Right atrium auricular region (tissue), 2 donors: Measurements from ENCODE around the gene CAD. TPM values are rescaled to one million over a fixed set of nuclear protein-coding genes. Genes with fewer than 3 reads are reported as not detected.

Experiments
- DNase-seq: peaks from one replicate; pipeline ENCODE4 v3.0.0-alpha.2; 2019; ENCODE audit warnings: low spot score
- H3K27ac ChIP-seq, 2 donors: fragments of 200-600 bp; sonication (generic); 1 replicate in 1 of 2; 2 replicates in 1 of 2; pipeline ENCODE4 v1.5.1; 2016 to 2019
- H3K27me3 ChIP-seq, 2 donors: fragments of 200-600 bp; sonication (generic); one replicate each; pipeline versions ENCODE4 v1.5.1 to v1.6.0; 2017 to 2019
- H3K36me3 ChIP-seq: fragments of 200-600 bp; sonication (generic); one replicate; pipeline ENCODE4 v1.5.1; 2016
- H3K4me1 ChIP-seq, 2 donors: fragments of 200-600 bp; sonication (generic); one replicate each; pipeline versions ENCODE4 v1.5.1 to v1.6.0; 2017 to 2019
- H3K4me3 ChIP-seq, 2 donors: fragments of 200-600 bp; sonication (generic); 1 replicate in 1 of 2; 2 replicates in 1 of 2; pipeline ENCODE4 v1.5.1; 2017 to 2019; ENCODE audit warnings: mild to moderate bottlenecking in 1 of 2, moderate library complexity in 1 of 2
- H3K9me3 ChIP-seq, 2 donors: fragments of 200-600 bp; sonication (generic); one replicate each; pipeline ENCODE4 v1.5.1; 2019
- total RNA-seq, 2 donors: library from RNA; depleted of rRNA; stranded (reverse); fragments of >200 nt; gene quantifications; one replicate each; pipeline ENCODE4 v1.1.0, GENCODE V29; 2016
- TF ChIP-seq, protein P1 (sequence below), 2 donors: fragments of 200-600 bp; sonication (generic); IDR thresholded peaks; one replicate each; pipeline ENCODE4 v1.5.1; 2019; ENCODE audit warnings: antibody characterized with exemption in 2 of 2

CAD gene
- total RNA-seq, 2 donors from 2014 or later: 4.8 to 13.2 TPM

DNA sequence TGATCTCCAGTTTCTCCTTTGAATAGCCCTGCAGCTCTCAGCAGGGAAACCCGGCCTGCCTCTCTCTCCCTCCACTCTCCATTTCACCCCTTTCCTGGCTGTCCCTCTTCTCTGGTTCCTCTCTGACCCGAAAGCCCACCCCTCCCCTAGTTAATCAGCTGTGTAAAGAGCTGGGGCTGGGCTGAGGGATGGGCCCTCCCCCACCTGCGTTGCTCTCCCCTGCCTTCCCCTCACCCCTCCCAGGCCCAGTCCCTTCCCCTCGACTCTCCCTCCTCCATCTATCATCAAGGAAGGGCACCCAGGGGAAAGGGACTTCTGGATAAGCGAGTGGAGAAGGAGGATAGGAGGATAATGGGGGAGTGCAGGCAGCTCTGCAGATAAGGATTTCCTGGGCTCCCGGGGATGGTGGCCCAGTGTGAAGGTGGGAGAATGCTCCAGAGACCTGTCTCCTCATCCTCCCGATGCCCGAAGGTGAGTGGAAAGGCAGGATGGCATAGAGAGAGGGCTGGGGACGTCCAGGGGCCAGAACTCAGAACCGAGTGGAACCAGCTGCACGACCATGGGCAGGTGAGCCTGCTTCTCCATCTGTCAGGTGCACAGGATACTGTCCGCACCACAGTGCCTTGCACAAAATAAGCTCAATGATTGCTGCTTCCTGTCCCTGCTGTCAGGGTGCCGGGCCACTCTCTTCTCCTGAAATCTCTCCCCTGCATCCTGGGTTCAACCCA is 33.6 kb downstream of the CAD start:
- no peak overlapping the region for H3K4me3 ChIP-seq
- DNase-seq: no peak
- no peaks in the 10 kb centered on the region for H3K36me3 ChIP-seq
- H3K27me3 ChIP-seq: no peaks in the 10 kb centered on the region
- no peaks in the 10 kb centered on the region for H3K9me3 ChIP-seq
- TF ChIP-seq, protein P1, sequence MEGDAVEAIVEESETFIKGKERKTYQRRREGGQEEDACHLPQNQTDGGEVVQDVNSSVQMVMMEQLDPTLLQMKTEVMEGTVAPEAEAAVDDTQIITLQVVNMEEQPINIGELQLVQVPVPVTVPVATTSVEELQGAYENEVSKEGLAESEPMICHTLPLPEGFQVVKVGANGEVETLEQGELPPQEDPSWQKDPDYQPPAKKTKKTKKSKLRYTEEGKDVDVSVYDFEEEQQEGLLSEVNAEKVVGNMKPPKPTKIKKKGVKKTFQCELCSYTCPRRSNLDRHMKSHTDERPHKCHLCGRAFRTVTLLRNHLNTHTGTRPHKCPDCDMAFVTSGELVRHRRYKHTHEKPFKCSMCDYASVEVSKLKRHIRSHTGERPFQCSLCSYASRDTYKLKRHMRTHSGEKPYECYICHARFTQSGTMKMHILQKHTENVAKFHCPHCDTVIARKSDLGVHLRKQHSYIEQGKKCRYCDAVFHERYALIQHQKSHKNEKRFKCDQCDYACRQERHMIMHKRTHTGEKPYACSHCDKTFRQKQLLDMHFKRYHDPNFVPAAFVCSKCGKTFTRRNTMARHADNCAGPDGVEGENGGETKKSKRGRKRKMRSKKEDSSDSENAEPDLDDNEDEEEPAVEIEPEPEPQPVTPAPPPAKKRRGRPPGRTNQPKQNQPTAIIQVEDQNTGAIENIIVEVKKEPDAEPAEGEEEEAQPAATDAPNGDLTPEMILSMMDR (IDR thresholded peaks at IDR 0.05): no peak
- peaks cover 0 to 11% of the 10 kb centered on the region in 2 donors for H3K4me1 ChIP-seq
- H3K27ac ChIP-seq: no peak overlapping the region

DNA sequence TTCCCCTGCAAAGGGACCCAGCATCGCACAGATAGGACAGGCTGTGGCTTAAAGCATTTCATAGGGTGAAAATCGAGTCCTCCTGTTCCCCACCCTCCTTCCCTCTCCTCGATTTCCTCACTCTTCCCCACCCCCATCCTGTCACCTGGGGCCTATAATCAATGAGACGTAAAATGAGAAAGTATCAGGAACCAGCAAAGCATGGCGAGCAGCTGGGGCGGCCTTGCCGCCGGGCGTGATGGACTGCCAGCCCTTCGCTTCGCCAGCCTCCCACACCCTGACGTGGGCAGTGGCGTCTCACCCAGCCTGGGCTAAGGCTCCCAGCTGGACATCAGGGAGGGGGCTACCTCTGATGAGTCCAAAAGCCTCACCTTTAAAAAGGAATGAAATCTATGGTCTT is 34.6 kb downstream of the CAD start:
- TF ChIP-seq, protein P1 (IDR thresholded peaks at IDR 0.05): no peak
- no peaks in the 10 kb centered on the region for H3K9me3 ChIP-seq
- H3K27me3 ChIP-seq: no peaks in the 10 kb centered on the region
- H3K4me3 ChIP-seq: no peak overlapping the region
- no peak for DNase-seq
- no peaks in the 10 kb centered on the region for H3K36me3 ChIP-seq
- H3K4me1 ChIP-seq: peaks cover 0 to 8% of the 10 kb centered on the region in 2 donors
- H3K27ac ChIP-seq: no peak overlapping the region

DNA sequence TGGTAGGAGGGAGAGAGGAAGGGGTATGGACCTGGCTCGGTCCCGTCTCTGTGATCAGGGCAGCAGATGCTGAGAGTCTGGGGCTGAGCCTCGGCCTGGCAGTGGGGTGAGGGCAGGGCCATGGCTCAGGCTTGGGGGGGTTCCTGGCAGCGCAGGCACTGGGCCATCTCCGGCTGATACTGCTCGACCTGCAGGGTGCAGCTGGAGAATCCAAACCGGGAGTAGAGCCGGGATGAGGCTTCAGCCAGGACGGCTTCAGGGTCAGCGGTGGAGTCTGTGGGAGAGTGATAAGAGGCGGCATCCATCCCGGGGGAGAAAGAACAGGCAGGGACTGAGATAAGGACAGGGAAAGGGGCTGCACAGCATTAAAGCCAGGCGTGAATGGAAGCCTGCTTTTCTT is 38.0 kb downstream of the CAD start:
- no peak for DNase-seq

DNA sequence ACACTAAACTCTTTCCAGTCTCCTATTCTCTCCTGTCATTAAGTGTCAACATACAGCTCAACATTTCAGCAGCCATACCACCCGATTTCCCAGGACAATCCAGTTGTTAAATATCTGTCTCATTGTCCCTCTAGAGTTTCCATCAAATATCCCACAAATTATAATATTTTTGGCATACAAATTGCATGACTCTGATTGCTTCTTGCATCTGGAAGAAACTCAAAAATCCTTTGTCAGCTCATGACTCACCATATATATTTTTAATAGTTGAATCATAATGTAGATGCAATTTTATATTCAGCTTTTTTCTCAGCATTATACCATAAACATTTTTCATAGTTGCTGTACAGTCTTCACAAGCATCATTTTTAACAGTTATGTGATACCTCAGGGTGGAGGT is 38.5 kb downstream of the CAD start:
- no peaks in the 10 kb centered on the region for H3K36me3 ChIP-seq
- no peaks in the 10 kb centered on the region for H3K4me1 ChIP-seq
- H3K9me3 ChIP-seq: no peaks in the 10 kb centered on the region
- no peaks in the 10 kb centered on the region for H3K27me3 ChIP-seq
- DNase-seq: no peak
- no peak overlapping the region for H3K27ac ChIP-seq
- TF ChIP-seq, protein P1 (IDR thresholded peaks at IDR 0.05): no peak
- H3K4me3 ChIP-seq: no peak overlapping the region

More for the DNA sequence above, 38.0 kb downstream of the CAD start:
- Histone ChIP-seq H3K27me3 (no peaks in the 10 kb centered on the region), H3K4me3 (no peak overlapping the region), H3K27ac (no peak overlapping the region), H3K9me3 (no peaks in the 10 kb centered on the region), H3K4me1 (peaks cover 0 to 4% of the 10 kb centered on the region in 2 donors), H3K36me3 (no peaks in the 10 kb centered on the region)
- TF ChIP-seq, protein P1 (IDR thresholded peaks at IDR 0.05): no peak

DNA sequence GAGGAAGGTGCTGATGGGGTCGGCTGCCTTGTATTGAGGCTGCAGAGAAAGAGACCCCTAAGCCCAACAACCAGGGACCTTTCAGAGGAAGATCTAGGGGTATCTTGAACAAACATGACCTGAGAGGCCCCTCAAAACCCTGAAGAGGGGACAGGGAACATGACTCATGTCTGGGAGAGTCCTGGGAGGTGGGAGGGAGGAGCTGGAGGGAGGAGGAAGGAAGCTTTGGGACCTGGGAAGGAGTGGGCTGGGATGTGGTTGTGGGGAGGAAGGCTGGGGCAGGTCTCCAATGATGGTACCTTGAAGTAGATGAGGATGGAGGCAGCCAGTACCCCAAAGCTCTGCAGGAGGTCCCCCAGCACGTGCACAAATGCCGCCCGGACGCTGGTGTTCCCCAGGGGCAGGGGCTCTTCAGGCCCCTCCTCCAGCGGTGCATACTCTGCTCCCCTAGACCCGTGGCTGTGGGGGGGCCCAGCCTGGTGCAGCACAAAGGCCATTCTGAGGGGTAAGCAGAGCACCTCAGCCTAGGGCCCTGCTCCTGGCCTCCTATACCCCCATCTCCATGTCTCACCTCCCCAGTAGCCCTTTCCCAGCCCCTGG is 39.8 kb downstream of the CAD start:
- peaks cover 0 to 1% of the 10 kb centered on the region in 2 donors for H3K27me3 ChIP-seq
- peaks cover 0 to 8% of the 10 kb centered on the region in 2 donors for H3K4me1 ChIP-seq
- TF ChIP-seq, protein P1 (IDR thresholded peaks at IDR 0.05): no peak
- no peaks in the 10 kb centered on the region for H3K36me3 ChIP-seq
- H3K27ac ChIP-seq: no peak overlapping the region
- DNase-seq: no peak
- no peaks in the 10 kb centered on the region for H3K9me3 ChIP-seq
- H3K4me3 ChIP-seq: no peak overlapping the region
